ENCODE measurements around the gene LRRC75A.

GRCh38 chr17:16453493-16453851 lies 38.5 kb downstream of the LRRC75A start:
- TF ChIP-seq CTCF (IDR thresholded peaks at IDR 0.05) (no peak; the same call in 1 of the 2 replicates), POLR2AphosphoS5 (IDR thresholded peaks at IDR 0.05; ENCODE audit: low read depth, low read length) (no peak), REST (IDR thresholded peaks at IDR 0.05; ENCODE audit: insufficient read depth in 1 of 2, low read depth in 2 of 2, low read length in 1 of 2) (no peak), SIN3A (IDR thresholded peaks at IDR 0.05; ENCODE audit: borderline replicate concordance, insufficient read depth, low read depth, low read length) (no peak), TCF7L2 (IDR thresholded peaks at IDR 0.05; ENCODE audit: low read depth, low read length) (no peak)

Measured in Panc1 (cell line).